ENCODE results near the gene KCNQ1.

KCNQ1 gene

GRCh38 chr11:2409611-2410468 is 35.0 kb upstream of the KCNQ1 start:
- H3K27me3 ChIP-seq (ENCODE audit: insufficient read depth, poor library complexity, severe bottlenecking), result no peaks in the 10 kb centered on the region
- ATAC-seq (ENCODE audit: low read depth) (no peak), DNase-seq (ENCODE audit: low spot score) (no peak)
- H3K4me3 ChIP-seq (ENCODE audit: severe bottlenecking), result no peak overlapping the region
- no peak overlapping the region for H3K27ac ChIP-seq (ENCODE audit: poor library complexity, severe bottlenecking)
- no peaks in the 10 kb centered on the region for H3K4me1 ChIP-seq (ENCODE audit: insufficient read depth, poor library complexity, severe bottlenecking)
- TF ChIP-seq CTCF (IDR thresholded peaks at IDR 0.05; ENCODE audit: poor library complexity, severe bottlenecking), result no peak
- no peaks in the 10 kb centered on the region for H3K9me3 ChIP-seq (ENCODE audit: severe bottlenecking)
- H3K36me3 ChIP-seq (ENCODE audit: low read depth), result no peaks in the 10 kb centered on the region

- Histone ChIP-seq H3K27ac (ENCODE audit: poor library complexity, severe bottlenecking) (no peak overlapping the region), H3K27me3 (ENCODE audit: insufficient read depth, poor library complexity, severe bottlenecking) (no peaks in the 10 kb centered on the region), H3K9me3 (ENCODE audit: severe bottlenecking) (no peaks in the 10 kb centered on the region), H3K36me3 (ENCODE audit: low read depth) (no peaks in the 10 kb centered on the region), H3K4me1 (ENCODE audit: insufficient read depth, poor library complexity, severe bottlenecking) (no peaks in the 10 kb centered on the region), H3K4me3 (ENCODE audit: severe bottlenecking) (no peak overlapping the region)
- TF ChIP-seq CTCF (IDR thresholded peaks at IDR 0.05; ENCODE audit: poor library complexity, severe bottlenecking), result no peak
- ATAC-seq (ENCODE audit: low read depth) (no peak), DNase-seq (ENCODE audit: low spot score) (no peak)
Observed at GRCh38 chr11:2410616-2411015, 34.2 kb upstream of the KCNQ1 start.

GRCh38 chr11:2411446-2412305 is 33.1 kb upstream of the KCNQ1 start:
- no peak overlapping the region for H3K4me3 ChIP-seq (ENCODE audit: severe bottlenecking)
- no peak for ATAC-seq (ENCODE audit: low read depth)
- H3K9me3 ChIP-seq (ENCODE audit: severe bottlenecking), result no peaks in the 10 kb centered on the region
- no peak for TF ChIP-seq CTCF (IDR thresholded peaks at IDR 0.05; ENCODE audit: poor library complexity, severe bottlenecking)
- no peak for DNase-seq (ENCODE audit: low spot score)
- no peaks in the 10 kb centered on the region for H3K4me1 ChIP-seq (ENCODE audit: insufficient read depth, poor library complexity, severe bottlenecking)
- no peaks in the 10 kb centered on the region for H3K27me3 ChIP-seq (ENCODE audit: insufficient read depth, poor library complexity, severe bottlenecking)
- no peaks in the 10 kb centered on the region for H3K36me3 ChIP-seq (ENCODE audit: low read depth)
- no peak overlapping the region for H3K27ac ChIP-seq (ENCODE audit: poor library complexity, severe bottlenecking)

GRCh38 chr11:2412323-2412722 is 32.5 kb upstream of the KCNQ1 start:
- no peaks in the 10 kb centered on the region for H3K4me1 ChIP-seq (ENCODE audit: insufficient read depth, poor library complexity, severe bottlenecking)
- no peak for DNase-seq (ENCODE audit: low spot score)
- TF ChIP-seq CTCF (IDR thresholded peaks at IDR 0.05; ENCODE audit: poor library complexity, severe bottlenecking), result no peak
- no peaks in the 10 kb centered on the region for H3K36me3 ChIP-seq (ENCODE audit: low read depth)
- no peaks in the 10 kb centered on the region for H3K27me3 ChIP-seq (ENCODE audit: insufficient read depth, poor library complexity, severe bottlenecking)
- ATAC-seq (ENCODE audit: low read depth), result no peak
- no peak overlapping the region for H3K4me3 ChIP-seq (ENCODE audit: severe bottlenecking)
- H3K27ac ChIP-seq (ENCODE audit: poor library complexity, severe bottlenecking), result no peak overlapping the region
- H3K9me3 ChIP-seq (ENCODE audit: severe bottlenecking), result no peaks in the 10 kb centered on the region
